ENCODE results near the gene ZNF579.
A peak's percentile ranks its signal among the peaks of the same experiment; 100 is the strongest.
"Not testable (repeated sequence)": the region's sequence is repeated elsewhere in the genome, so short reads cannot be mapped to it uniquely, and the experiment has no call there.

Gene ZNF579

DNA sequence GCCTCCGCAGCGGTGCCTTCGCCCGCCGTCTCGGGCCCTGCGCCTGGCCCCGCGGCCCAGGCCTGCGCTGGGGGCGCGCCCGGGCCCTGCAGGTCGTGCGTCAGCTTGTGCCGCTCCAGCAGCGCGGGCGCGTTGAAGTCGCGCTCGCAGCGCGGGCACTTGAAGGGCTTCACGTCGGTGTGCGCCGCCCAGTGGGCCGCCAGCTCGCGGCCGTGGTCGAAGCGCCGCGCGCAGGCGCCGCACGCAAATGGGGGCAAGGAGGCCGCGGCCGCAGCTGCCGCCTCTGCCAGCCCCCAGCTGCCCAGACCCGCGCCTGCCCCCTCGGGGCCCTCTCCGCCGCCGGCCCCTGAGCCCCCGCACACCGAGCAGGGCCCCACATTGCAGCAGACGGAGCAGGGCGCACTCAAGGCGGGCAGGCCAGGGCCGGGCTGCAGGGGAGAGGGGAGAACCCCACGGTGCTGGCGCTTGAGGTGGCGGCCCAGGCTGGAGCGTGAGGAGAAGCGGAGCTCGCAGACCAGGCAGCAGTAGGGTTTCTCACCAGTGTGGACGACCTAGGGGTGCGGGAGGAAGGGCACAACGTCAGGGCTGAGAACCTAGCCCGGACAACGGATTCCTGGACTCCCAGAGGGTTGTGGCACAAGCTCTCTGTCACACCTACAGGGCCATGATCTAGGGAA, 12.6 kb upstream of the ZNF579 start:
- no peak for DNase-seq (ENCODE audit: low read depth)

DNA sequence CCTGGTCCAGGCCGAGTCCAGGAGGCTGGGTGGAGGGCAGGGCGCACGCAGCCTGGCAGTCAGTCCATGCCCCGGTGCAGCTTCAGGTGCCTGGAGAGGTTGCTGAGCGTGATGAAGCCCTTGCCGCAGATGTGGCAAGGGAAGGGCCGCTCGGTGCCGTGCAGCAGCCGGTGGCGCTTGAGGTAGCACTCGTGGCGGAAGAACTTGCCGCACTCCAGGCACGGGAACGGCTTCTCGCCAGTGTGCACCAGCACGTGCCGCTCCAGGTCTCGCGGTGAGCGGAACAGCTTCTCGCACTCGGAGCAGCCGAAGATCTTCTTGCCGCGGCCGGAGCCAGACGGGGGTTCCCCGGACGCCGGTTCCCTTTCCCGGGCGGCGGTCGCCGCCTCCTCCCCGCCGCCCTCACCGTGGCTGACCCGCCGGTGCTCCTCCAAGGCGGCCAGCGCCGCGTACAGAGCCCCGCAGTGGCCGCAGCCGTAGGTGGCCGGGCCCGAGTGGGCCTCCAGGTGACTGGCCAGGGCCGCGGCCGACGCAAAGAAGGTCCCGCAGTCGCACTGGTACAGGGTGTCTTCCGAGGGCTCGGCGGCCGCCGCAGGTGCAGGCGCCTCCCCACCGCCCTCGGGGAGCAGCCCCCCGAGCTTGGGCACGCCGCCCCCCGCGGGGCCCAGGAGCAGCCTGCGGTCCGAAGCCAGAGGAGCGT, 11.9 kb upstream of the ZNF579 start:
- no peak for DNase-seq (ENCODE audit: low read depth)

DNA sequence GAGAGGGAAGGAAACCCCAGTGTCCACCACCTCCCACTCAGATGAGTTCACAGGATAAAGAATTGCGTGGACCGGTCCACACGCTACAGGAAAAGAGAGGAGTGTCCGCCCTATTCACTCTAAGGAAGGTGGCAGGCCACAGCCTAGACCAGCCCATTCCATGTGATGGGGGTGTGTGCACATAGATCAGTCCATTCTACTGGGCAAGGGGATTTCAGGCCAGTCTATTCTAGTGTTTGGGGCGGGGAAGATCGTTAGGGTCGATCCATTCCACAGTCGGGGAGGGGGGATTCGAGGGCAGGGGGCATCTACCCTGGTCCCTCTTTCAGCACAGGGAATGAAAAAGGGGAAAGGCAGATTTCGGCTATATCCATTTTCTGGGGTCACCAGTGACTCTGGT, 10.9 kb upstream of the ZNF579 start:
- no peak for DNase-seq (ENCODE audit: low read depth)

DNA sequence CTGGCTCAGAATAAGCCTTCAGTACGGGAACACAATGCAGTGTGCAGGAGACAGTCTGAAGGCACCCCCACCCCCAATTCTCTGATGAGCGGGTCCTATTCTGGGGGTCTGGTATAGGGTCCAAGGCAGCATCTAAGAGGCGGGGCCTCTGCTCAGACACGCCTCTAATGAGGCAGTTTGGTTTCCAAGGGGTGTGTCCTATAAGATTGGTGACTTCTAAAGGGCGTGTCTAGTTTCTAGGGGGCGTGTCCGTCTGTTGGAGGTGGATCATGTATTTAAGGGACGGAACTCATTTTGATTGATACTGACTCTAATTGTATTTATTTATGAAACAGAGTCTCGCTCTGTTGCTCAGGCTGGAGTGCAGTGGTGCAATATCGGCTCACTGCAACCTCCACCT, 10.0 kb upstream of the ZNF579 start:
- DNase-seq (ENCODE audit: low read depth), result peak; percentile 29

DNA sequence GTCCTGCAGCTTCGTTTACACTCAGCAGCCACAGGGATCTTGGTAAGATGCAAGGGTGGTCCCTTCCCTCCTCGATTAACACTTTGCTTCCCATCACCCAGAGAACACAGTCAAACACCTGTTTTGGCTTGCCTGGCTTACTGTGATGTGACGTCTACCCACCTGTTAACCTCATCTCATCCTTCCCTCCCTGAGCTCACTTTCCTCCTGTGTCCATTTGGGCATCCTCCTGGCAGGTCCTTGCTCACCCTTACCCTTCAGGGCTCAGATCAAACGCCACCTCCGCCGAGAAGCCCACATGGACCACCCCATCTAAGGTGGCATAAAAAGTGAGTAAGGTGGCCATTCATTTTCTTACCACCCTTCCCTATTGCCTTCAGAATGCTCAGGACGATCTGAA, 9.5 kb upstream of the ZNF579 start:
- no peak for DNase-seq (ENCODE audit: low read depth)

DNA sequence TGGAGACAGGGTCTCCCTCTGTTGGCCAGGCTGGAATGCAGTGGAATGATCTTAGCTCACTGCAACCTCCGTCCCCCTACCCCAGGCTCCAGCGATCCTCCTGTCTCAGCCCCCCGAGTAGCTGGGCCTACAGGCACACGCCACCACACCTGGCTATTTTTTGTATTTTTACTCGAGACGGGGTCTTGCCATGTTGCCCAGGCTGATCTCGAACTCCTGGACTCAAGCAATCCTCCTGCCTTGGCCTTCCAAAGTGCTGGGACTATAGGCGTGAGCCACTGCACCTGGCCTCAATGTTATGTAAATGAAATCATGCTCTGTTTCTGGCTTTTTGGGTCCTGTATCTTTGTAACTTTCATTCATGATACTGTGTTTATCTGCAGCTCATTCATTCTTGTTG, 8.1 kb upstream of the ZNF579 start:
- no peak for DNase-seq (ENCODE audit: low read depth)

DNA sequence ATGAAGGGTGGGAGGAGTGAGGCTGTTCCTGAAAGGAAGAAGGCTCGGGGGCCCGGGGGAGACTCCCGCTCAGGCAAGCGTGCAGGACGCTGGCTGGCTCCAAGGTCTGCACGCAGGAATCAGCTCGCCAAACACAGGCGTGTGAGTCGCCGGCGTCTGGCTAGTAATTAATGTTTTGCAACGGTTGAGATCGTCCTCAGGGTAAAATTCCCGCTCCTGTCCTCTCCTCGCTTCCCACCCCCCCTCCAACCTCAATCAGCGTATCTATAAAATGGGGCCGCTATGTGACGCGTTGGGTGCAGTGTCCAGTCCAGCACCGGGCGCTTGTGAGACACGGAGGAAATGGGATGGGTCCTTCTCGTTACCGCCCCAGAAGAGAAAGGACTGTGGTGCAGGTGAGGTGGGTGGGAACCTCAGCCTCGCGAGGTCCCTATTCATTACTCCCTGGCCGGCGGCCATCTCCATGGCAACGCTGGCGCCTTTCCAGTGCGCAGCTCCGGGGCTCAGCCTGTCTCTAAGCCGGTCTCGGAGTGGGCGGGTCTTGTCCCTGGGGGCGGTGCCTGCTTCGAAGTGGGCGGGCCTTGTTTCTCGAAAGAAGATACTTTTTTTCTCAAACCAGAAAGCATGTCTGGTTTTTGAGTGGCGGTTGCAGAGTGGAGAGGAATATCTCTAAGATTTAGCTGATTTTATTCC, 6.5 kb upstream of the ZNF579 start:
- peak; percentile 89 for DNase-seq (ENCODE audit: low read depth)

DNA sequence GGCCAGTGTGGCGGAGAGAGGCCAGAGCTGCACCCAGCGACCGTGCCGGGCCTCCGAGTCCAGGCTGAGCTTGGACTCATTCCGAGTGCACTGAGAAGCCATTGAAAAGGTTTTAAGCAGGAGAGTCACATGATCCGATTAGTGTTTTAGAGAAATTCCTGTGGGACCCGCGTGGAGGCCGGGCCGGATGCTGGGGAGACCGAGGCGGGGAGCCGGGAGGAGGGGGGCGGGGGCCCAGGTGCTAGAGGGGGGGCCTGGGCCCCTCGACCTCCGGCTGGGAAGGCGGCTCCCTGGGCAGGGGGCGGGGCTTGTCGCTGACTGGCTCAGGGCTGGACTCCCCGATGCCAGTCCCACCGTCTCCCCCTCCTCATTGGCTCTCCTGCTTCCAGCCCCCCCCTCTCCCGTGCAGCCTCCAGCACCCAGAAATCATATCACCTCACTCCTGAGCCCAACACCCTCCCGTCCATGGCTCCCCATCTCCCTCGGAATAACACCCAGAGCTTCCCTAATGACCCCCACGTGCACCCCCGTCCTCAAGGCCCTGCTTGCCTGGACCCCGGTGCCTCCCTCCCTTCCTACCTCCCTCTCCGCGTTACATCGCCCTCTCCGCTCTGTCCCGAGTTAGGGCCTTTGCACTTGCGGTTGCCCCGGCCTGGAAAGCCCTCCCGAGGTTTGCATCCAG, 5.2 kb upstream of the ZNF579 start:
- peak; percentile 67 for DNase-seq (ENCODE audit: low read depth)

DNA sequence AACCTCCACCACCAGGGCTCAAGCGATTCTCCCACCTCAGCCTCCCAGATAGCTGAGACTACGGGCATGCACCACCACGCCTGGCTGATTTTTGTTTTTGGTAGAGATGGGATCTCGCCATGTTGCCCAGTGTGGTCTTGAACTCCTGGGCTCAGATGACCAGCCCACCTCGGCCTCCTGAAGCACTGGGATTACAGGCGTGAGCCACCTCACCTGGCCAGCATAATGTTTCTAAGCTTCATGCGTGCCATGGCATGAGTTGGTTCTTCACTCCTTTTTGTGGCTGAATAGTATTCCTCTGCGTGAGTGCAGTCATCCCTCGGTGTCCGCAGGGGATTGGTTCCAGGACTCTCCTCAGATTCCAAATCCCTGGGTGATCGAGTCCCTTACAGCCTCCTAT, 4.2 kb upstream of the ZNF579 start:
- no peak for DNase-seq (ENCODE audit: low read depth)

DNA sequence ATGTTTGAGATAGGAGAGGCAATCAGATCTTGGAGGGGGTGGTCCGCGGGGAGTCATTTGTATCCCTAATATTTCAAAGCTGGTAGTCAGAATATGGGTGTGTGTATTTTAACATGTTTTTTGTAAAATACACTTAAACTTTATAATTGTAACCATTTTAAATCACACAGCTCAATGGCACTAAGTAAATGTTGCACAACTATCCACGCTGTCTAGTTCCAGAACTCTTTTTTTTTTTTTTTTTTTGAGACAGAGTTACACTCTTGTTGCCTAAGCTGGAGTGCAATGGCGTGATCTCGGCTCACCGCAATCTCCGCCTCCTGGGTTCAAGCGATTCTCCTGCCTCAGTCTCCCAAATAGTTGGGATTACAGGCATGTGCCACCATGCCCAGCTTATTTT, 3.2 kb upstream of the ZNF579 start:
- not testable (repeated sequence) for DNase-seq (ENCODE audit: low read depth)

DNA sequence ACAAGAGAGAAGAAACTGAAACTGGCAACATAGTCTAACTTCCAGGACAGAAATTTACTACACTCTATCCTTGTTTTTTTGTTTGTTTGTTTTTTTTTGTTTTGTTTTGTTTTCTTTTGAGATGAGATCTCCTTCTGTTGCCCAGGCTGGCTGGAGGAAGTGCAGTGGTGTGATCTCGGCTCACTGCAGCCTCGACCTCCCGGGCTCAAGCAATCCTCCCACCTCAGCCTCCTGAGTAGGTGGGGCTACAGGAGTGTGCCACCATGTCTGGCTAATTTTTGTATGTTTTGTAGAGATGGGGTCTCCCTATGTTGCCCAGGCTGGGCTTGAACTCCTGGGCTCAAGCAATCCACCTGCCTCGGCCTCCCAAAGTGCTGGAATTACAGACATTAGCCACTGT, 1.6 kb upstream of the ZNF579 start:
- not testable (repeated sequence) for DNase-seq (ENCODE audit: low read depth)

DNA sequence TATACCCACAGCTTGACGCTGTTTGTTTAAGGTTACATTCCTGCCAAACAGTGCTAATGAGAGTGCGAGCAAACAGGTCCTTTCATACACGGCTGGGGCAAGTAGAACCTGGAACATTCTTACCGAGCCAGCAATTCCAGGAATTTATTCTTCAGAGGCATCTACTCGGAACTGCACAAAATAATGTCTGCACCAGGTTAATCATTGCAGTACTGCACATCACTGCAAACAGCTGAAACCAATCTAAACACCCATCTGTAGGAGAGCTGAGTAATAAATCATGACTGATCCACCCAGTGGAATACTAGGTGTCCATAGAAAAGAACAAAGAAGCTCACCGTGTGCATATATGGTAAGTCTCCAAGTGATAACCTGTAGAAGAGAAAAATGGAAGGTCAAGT, 1.2 kb upstream of the ZNF579 start:
- no peak for DNase-seq (ENCODE audit: low read depth)

DNA sequence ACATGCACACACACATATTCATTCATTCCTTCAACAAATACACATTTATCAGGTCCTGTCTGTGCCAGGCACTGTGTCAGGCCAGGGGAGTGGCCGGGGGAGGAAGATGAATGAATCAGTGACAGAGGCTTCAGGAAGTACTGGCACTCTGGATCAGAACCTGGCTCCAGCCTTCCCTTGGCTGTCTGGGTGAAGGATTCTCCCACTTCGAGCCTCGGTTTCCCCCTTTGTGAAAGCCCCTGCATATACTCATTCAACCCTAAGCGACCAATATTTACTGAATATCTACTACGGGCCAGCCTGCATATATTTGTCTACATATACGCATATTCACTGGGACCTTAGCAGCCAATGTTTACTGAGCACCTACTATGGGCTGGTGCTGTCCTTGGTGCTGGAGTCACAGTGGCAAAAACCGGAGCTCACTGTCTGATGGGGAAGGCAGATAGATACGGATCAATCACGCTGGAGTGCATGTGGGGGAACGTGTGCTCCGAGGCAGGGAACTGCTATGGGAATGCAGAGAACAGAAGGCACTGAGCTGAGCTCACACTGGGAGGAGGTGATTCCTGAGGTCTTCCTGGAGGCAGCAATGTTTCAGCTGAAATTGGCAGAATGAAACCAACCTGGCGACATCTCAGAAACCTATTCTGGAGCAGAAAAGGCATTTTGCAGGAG, 636 bp upstream of the ZNF579 start:
- DNase-seq (ENCODE audit: low read depth), result peak; percentile 14

DNA sequence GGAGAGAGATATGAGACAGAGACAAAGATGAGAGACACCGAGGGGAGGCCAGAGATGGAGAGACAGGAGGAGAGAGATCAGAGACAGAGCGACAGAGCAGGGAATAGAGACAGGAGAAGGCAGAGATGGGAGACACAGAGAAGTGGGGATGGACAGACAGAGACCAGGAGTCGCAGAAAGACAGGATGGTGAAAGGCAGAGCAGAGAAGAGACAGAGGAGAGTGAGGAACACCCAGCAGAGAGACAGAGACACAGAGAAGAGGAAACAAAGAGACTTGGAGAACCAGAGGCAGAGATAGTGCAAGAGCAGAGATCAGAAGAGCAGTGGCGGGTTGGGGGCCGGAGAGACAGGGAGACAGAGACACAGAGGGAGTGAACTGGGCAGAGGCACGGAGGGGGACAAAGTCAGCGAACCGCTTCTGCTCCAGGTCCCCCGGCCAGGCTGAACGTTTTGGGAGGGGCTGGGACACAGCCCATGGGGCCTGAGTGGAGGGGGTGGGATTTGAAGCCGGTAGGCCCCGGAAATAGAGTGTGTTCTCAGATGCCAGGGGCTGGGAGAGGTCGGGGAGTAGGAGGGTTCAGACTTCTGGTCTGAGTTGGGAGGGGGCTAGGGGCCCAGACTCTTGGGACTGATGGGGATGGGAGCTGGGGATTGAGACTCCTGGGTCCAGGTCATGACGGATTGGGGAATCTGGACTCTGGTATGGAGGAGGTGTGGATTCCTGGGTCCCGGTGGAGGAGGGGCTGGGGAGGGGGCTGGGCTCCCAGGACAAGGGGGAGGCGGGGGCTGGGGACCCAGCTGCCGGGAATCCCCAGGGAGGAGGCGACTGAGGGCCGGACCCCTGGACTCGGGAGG, 654 bp downstream of the ZNF579 start:
- DNase-seq (ENCODE audit: low read depth), result peak; percentile 60

DNA sequence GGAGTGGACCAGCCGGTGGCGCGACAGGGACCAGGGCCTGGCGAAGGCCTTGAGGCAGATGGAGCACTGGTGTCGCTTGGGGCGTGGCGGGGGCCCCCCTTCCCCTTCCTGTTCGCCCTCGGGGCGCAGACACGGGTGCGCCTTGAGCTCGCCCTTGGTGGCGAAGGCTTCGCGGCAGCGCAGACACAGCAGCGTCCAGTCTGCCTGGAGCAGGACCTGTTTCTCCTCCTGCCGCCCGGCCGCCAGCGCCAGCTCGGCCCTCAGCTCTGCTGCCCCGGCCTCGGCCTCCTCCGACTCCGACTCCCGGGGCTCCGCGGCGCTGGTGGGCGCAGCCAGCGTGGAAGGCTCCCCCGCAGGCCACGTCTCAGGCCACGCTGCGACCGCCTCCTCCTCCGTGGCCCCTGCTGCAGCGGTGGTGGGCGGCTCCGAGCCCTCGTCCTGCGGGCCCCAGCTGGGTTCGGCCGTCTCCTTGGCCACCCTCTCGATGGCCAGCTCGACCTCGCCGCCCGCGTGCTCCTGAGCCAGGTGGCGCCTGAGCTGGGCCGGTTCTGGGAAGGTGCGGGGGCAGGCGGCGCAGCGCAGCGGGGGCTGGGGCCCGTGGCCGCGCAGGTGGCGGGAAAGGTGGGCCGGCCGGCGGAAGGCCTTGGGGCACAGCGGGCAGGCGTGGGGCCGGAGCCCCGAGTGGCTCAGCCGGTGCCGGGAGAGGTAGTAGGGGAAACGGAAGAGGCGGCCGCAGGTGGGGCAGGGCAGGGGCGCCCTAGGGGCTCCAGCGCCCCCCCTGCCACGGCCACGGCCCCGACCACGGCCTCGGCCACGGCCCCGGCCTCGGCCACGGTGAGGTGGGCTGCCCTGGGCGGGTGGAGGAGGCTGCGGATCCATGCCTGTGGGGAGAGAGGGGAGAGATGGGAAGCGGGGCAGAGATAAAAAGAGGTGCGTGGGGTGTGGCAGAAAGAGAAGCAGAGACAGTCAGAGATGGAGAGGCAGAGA, 1.6 kb downstream of the ZNF579 start:
- DNase-seq (ENCODE audit: low read depth), result no peak

DNA sequence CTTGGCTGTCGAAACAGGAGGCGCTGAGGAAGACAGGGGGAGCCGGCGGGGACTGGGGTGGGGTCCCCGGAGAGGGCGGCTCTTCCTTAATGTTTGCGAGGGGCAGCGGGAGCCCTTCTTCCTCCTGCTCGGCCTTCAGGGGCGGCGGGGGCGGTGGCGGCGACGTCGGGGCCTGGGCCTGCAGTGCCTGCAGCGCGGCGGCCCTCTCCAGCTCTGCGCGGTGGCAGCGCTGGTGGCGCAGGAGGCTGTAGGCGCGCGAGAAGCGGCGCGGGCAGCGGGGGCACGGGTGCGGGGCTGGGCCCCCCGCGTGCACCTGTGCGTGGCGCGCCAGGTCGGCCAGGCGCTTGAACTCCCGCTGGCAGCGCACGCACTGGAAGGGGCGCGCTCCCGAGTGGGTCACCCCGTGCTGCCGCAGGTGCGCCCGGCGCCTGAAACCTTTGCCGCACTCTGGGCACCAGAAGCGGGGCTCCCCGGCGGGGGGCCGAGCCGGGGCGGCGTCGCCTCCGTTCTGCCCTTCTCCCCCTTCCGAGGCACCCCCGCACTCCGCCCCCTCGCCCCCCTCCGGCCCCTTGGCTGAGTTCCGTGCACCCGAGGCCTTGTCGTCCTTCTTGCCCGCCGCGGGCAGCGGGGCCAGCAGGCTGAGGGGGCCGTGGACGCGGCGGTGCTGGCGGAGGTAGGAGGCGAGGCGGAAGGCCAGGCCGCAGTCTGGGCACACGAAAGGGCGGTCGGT, 2.5 kb downstream of the ZNF579 start:
- no peak for DNase-seq (ENCODE audit: low read depth)

DNA sequence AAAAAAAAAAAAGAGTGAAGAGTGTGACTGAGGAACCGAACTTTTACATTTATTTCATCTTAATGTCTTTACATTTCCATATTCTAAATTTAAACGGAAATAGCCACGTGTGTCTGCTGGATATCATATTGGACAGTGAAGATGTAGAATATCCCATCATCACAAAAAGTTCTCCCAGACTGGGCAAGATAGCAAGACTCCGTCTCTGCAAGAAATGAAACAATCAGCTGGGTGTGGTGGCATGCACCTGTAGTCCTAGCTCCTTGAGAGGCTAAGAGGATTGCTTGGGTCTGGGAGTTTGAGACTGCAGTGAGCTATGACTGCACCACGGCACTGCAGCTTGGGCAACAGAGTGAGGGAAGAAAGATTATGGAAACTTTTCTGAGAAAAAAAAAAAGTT, 3.9 kb downstream of the ZNF579 start:
- no peak for DNase-seq (ENCODE audit: low read depth)

DNA sequence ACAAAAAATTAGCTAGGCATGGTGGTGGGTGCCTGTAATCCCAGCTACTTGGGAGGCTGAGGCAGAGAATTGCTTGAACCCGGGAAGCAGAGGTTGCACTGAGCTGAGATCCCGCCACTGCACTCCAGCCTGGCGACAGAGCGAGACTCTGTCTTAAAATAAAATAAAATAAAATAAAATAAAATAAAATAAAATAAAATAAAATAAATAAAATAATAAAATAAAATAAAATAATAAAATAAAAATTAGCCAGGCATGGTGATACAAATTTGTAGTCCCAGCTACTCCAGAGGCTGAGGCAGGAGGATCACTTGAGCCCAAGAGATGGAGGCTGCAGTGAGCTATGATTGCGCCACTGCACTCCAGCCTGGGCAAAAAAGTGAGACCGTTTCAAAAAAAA, 6.7 kb downstream of the ZNF579 start:
- not testable (repeated sequence) for DNase-seq (ENCODE audit: low read depth)

DNA sequence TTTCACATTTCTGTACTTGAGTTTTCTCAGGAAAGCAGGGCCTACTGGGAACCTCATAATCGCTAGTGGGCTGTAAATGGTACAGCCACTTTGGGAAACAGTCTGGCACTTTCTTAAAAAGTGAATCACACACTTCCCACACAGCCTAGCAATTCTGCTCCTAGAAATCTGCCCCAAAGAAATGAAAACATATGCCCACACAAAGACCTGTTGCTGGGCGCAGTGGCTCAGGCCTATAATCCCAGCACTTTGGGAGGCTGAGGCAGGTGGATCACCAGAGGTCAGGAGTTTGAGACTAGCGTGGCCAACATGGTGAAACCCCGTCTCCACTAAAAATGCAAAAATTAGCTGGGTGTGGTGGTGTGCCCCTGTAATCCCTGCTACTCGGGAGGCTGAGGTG, 11.2 kb downstream of the ZNF579 start:
- DNase-seq (ENCODE audit: low read depth), result not testable (repeated sequence)

Measured in EH (cell line).